ENCODE data around the gene TECR. TPM values are rescaled to one million over a fixed set of nuclear protein-coding genes. Genes with fewer than 3 reads are reported as not detected.

The TECR gene
- total RNA-seq, 1 experiment from 2014 or later, result 145 TPM

- Histone ChIP-seq H2AFZ (ENCODE audit: low read length) (no peak overlapping the region), H3K79me2 (ENCODE audit: low read length) (peaks cover 19% of the 10 kb centered on the region; the same call in 1 of the 2 replicates), H3K4me2 (ENCODE audit: low read length) (no peak overlapping the region), H3K4me3 (ENCODE audit: low read length) (no peak overlapping the region), H3F3A (ENCODE audit: low read length, unreplicated experiment) (no peaks in the 10 kb centered on the region), H4K20me1 (ENCODE audit: low read length) (peaks cover 7% of the 10 kb centered on the region; the same call in 1 of the 2 replicates), H3K27ac (ENCODE audit: low read length) (no peak overlapping the region), H3K27me3 (ENCODE audit: low read length) (no peaks in the 10 kb centered on the region), H3K9me3 (ENCODE audit: low read length) (no peaks in the 10 kb centered on the region), H3K36me3 (ENCODE audit: low read depth, low read length) (peaks cover 42% of the 10 kb centered on the region), H3K4me1 (ENCODE audit: insufficient read depth, low read length) (peaks cover 15% of the 10 kb centered on the region), H3K9ac (ENCODE audit: low read length) (no peak overlapping the region), H3K9me2 (replicated peaks; ENCODE audit: low read length) (no peaks in the 10 kb centered on the region)
- DNase-seq, result no peak
- no peak for ATAC-seq
- intact Hi-C loops (cut with micrococcal nuclease), result no loop called here
- ChIA-PET CTCF (no interaction called here), POLR2A (ENCODE audit: unreplicated experiment) (interaction anchor here (0.6 kb wide), 1 partner anchor 209 kb away, joined by 3 read pairs; no protein-coding TSS in a partner anchor)
- TF ChIP-seq EZH2 (IDR thresholded peaks at IDR 0.05; ENCODE audit: low read length, unreplicated experiment) (no peak), EZH2phosphoT487 (IDR thresholded peaks at IDR 0.05; ENCODE audit: borderline replicate concordance, low read length) (no peak), CTCF (conservative IDR thresholded peaks at IDR 0.05; ENCODE audit: low read depth, low read length) (no peak)
- no TSS peak for BruUV-seq (replicated peaks)
These were observed 48.7 kb upstream of the TECR start for GRCh38 chr19:14480700-14481079.

- H3K27ac ChIP-seq (ENCODE audit: low read length), result no peak overlapping the region
- H3K9me3 ChIP-seq (ENCODE audit: low read length), result no peaks in the 10 kb centered on the region
- intact Hi-C loops (cut with micrococcal nuclease), result no loop called here
- H3K4me1 ChIP-seq (ENCODE audit: insufficient read depth, low read length), result no peaks in the 10 kb centered on the region
- no peak overlapping the region for H3K4me2 ChIP-seq (ENCODE audit: low read length)
- DNase-seq, result no peak
- H3K36me3 ChIP-seq (ENCODE audit: low read depth, low read length), result peaks cover 51% of the 10 kb centered on the region
- ATAC-seq, result no peak
- ChIA-PET CTCF (no interaction called here), POLR2A (ENCODE audit: unreplicated experiment) (interaction anchor here (0.6 kb wide), 1 partner anchor 194 kb away, joined by 17 read pairs; no protein-coding TSS in a partner anchor)
- no peaks in the 10 kb centered on the region for H3K27me3 ChIP-seq (ENCODE audit: low read length)
- no peak overlapping the region for H3K4me3 ChIP-seq (ENCODE audit: low read length)
- H3K79me2 ChIP-seq (ENCODE audit: low read length), result peaks cover 28% of the 10 kb centered on the region
- peaks cover 7% of the 10 kb centered on the region; the same call in 1 of the 2 replicates for H4K20me1 ChIP-seq (ENCODE audit: low read length)
- no peak overlapping the region for H3K9ac ChIP-seq (ENCODE audit: low read length)
- no TSS peak for BruUV-seq (replicated peaks)
- no peaks in the 10 kb centered on the region for H3K9me2 ChIP-seq (replicated peaks; ENCODE audit: low read length)
- TF ChIP-seq EZH2phosphoT487 (IDR thresholded peaks at IDR 0.05; ENCODE audit: borderline replicate concordance, low read length) (no peak), EZH2 (IDR thresholded peaks at IDR 0.05; ENCODE audit: low read length, unreplicated experiment) (no peak), CTCF (conservative IDR thresholded peaks at IDR 0.05; ENCODE audit: low read depth, low read length) (no peak)
- no peaks in the 10 kb centered on the region for H3F3A ChIP-seq (ENCODE audit: low read length, unreplicated experiment)
- no peak overlapping the region for H2AFZ ChIP-seq (ENCODE audit: low read length)
These were observed 47.0 kb upstream of the TECR start for GRCh38 chr19:14482172-14482941.
